OCI-LY7 (cell line): ENCODE results near the gene CDH23. TPM values are rescaled to one million over a fixed set of nuclear protein-coding genes. Genes with fewer than 3 reads are reported as not detected.

ENCODE experiments used
- BruUV-seq: library from RNA; stranded (reverse); fragments of 400-500 nt; replicated peaks from 2 replicates; lab custom pipeline; 2021; lab: Mats Ljungman, UMichigan
- CTCF ChIA-PET: fragments of 300-600 bp; sonication (Branson Sonifier 250); formaldehyde crosslinking; loops from one replicate; lab custom pipeline; 2022; ENCODE audit warnings: antibody characterized with exemption; ENCODE audit not compliant: unreplicated experiment; lab: Charles Lee
- POLR2A ChIA-PET: fragments of 300-600 bp; sonication (Branson Sonifier 250); formaldehyde crosslinking; loops from one replicate; lab custom pipeline; 2022; ENCODE audit warnings: antibody characterized with exemption; lab: Charles Lee
- DNase-seq: peaks from one replicate; pipeline ENCODE4 v3.0.0-alpha.2; 2015; ENCODE audit warnings: low spot score
- H2AFZ ChIP-seq: fragments of 200-600 bp; sonication (generic), shearing (Covaris generic); 2 replicates; pipeline ENCODE4 v1.6.1; 2014; ENCODE audit warnings: mild to moderate bottlenecking, antibody characterized with exemption, low read length, moderate library complexity
- H3K27ac ChIP-seq: fragments of 200-600 bp; sonication (generic); 2 replicates; pipeline ENCODE4 v1.5.1; 2014; ENCODE audit warnings: mixed run types, low read depth, mild to moderate bottlenecking, moderate library complexity, low read length, inconsistent platforms; ENCODE audit not compliant: poor library complexity, severe bottlenecking
- H3K36me3 ChIP-seq: fragments of 200-600 bp; sonication (generic); 2 replicates; pipeline ENCODE4 v1.6.1; 2014; ENCODE audit warnings: mild to moderate bottlenecking, antibody characterized with exemption, low read length, moderate library complexity, mixed read lengths; ENCODE audit not compliant: insufficient read depth
- H3K4me1 ChIP-seq: fragments of 200-600 bp; sonication (generic); 2 replicates; pipeline ENCODE4 v1.5.1; 2014; ENCODE audit warnings: mild to moderate bottlenecking, low read length; ENCODE audit not compliant: insufficient read depth, poor library complexity, severe bottlenecking
- H3K4me2 ChIP-seq: fragments of 200-600 bp; sonication (generic); 2 replicates; pipeline ENCODE4 v1.6.1; 2014; ENCODE audit warnings: mild to moderate bottlenecking, low read length
- H3K4me3 ChIP-seq: fragments of 200-600 bp; sonication (generic); 2 replicates; pipeline ENCODE4 v1.5.1; 2014; ENCODE audit warnings: mild to moderate bottlenecking, low read depth, low read length; ENCODE audit not compliant: poor library complexity, severe bottlenecking
- H3K79me2 ChIP-seq: fragments of 200-600 bp; sonication (generic); 2 replicates; pipeline ENCODE4 v1.6.1; 2016; ENCODE audit warnings: low read depth, mild to moderate bottlenecking, low read length, moderate library complexity, mixed read lengths; ENCODE audit not compliant: insufficient read depth
- H3K9me2 ChIP-seq: fragments of 200-600 bp; sonication (generic); 2 replicates; pipeline ENCODE4 v1.6.1; 2016; ENCODE audit warnings: mild to moderate bottlenecking, low read length, mixed read lengths; ENCODE audit not compliant: insufficient read depth
- H3K9me3 ChIP-seq: fragments of 200-600 bp; sonication (generic); 2 replicates; pipeline ENCODE4 v1.6.1; 2014; ENCODE audit warnings: mild to moderate bottlenecking, mixed run types, low read length, mixed read lengths
- H4K20me1 ChIP-seq: fragments of 200-600 bp; sonication (generic); 2 replicates; pipeline ENCODE4 v1.6.1; 2014; ENCODE audit warnings: mild to moderate bottlenecking, antibody characterized with exemption, low read length, moderate library complexity, mixed read lengths; ENCODE audit not compliant: insufficient read depth
- CTCF ChIP-seq: fragments of 200-600 bp; sonication (generic); conservative IDR thresholded peaks from 2 replicates; pipeline ENCODE4 v1.5.1; 2014; ENCODE audit warnings: mild to moderate bottlenecking, antibody characterized with exemption, low read length, moderate library complexity, mixed read lengths
- EZH2phosphoT487 ChIP-seq: fragments of 200-600 bp; sonication (generic); IDR thresholded peaks from 2 replicates; pipeline ENCODE4 v1.6.1; 2018; ENCODE audit warnings: low read depth, borderline replicate concordance, mild to moderate bottlenecking, mixed run types, antibody characterized with exemption, low read length, moderate library complexity, mixed read lengths
- intact Hi-C: fragments of 100-400 bp; cut with micrococcal nuclease; formaldehyde crosslinking; loops from one replicate; pipeline ENCODE4 v1.10.0; 2022; ENCODE audit not compliant: unreplicated experiment
- total RNA-seq, 2 experiments: library from RNA; depleted of rRNA in 1 of 2; stranded (reverse); fragments of >200 nt in 1 of 2; shearing (Covaris generic) in 1 of 2; gene quantifications; 2 replicates each; pipeline ENCODE4 v1.2.3, GENCODE V29; 2014 to 2022

CDH23 gene
- total RNA-seq, 2 experiments from 2014 or later = 0.92 to 9.9 TPM

GRCh38 chr10:71796749-71797405 lies 400.2 kb downstream of the CDH23 start:
- intact Hi-C loops = no loop called here
- Histone ChIP-seq H3K9me3 (no peaks in the 10 kb centered on the region), H3K9me2 (no peaks in the 10 kb centered on the region), H3K79me2 (no peaks in the 10 kb centered on the region), H3K4me3 (no peak overlapping the region), H3K27ac (no peak overlapping the region), H3K4me2 (no peak overlapping the region), H2AFZ (no peak overlapping the region), H4K20me1 (no peaks in the 10 kb centered on the region), H3K4me1 (peaks cover 25% of the 10 kb centered on the region), H3K36me3 (no peaks in the 10 kb centered on the region)
- TF ChIP-seq EZH2phosphoT487 (no peak), CTCF (no peak)
- BruUV-seq = no TSS peak
- CTCF ChIA-PET = no interaction called here
- POLR2A ChIA-PET = interaction anchor here (1.6 kb wide), 2 partner anchors 11 to 23 kb away, joined by 3 to 4 read pairs; no protein-coding TSS in a partner anchor
- peak; percentile 40 for DNase-seq

GRCh38 chr10:71797533-71798307 lies 401.0 kb downstream of the CDH23 start:
- CTCF ChIA-PET = no interaction called here

More at GRCh38 chr10:71797533-71798307, 401.0 kb downstream of the CDH23 start:
- TF ChIP-seq EZH2phosphoT487 (no peak), CTCF (no peak)
- H3K4me3 ChIP-seq = no peak overlapping the region
- no peaks in the 10 kb centered on the region for H3K9me2 ChIP-seq
- no peaks in the 10 kb centered on the region for H3K79me2 ChIP-seq
- no peaks in the 10 kb centered on the region for H3K36me3 ChIP-seq
- H3K4me1 ChIP-seq = peaks cover 30% of the 10 kb centered on the region
- no peaks in the 10 kb centered on the region for H4K20me1 ChIP-seq
- POLR2A ChIA-PET = interaction anchor here (1.5 to 1.6 kb wide), 3 partner anchors 12 to 23 kb away, joined by 3 to 4 read pairs (median 3); no protein-coding TSS in a partner anchor
- no peak overlapping the region for H3K4me2 ChIP-seq
- H3K9me3 ChIP-seq = no peaks in the 10 kb centered on the region
- no peak overlapping the region for H3K27ac ChIP-seq
- DNase-seq = no peak
- no peak overlapping the region for H2AFZ ChIP-seq
- no TSS peak for BruUV-seq
- intact Hi-C loops = no loop called here
